GM12801 (cell line): Measurements from ENCODE around the gene ILK.

Experiments
- CTCF ChIP-seq: IDR thresholded peaks from one replicate; pipeline ENCODE4 v1.5.1; 2011; ENCODE audit warnings: control low read depth; ENCODE audit not compliant: insufficient read length; ENCODE audit errors: extremely low read depth

ILK gene

GRCh38 chr11:6561288-6561687 lies 42.3 kb upstream of the ILK start:
- TF ChIP-seq CTCF: no peak

DNA sequence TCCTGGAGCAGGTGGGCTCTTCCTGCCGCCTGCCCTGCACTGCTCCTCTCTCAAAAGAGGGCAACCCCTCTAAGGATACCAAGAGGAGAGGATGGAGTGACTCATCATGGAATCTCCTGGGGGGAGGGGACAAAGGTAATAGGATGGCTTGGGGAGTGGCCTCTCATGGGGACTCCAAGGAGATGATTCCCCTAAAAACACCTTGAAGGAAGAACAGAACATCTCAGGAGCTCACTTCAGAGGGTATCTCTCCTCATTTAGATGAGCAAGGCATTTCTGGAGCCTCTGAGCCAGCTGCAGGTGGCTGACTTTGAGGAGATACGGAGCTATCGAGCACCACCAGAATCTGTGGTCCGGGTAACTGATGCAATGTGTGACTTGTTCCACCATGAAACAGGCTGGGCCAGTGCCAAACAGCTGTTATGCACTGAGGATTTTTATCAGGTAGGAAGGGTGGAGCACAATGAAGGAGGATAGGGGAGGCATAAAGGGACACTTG lies 40.4 kb upstream of the ILK start:
- TF ChIP-seq CTCF: no peak

- no peak for TF ChIP-seq CTCF
These were observed 39.9 kb upstream of the ILK start for GRCh38 chr11:6563667-6564066.

GRCh38 chr11:6565325-6565724 lies 38.2 kb upstream of the ILK start:
- TF ChIP-seq CTCF: no peak

- no peak for TF ChIP-seq CTCF
These were observed 37.4 kb upstream of the ILK start for GRCh38 chr11:6565988-6566703.

- no peak for TF ChIP-seq CTCF
These were observed 36.7 kb upstream of the ILK start for GRCh38 chr11:6566704-6567370.

- TF ChIP-seq CTCF: no peak
These were observed 36.2 kb upstream of the ILK start for GRCh38 chr11:6567371-6567745.
